ENCODE data around the gene LSM7.

Gene LSM7

GRCh38 chr19:2343289-2343982 is 15.1 kb upstream of the LSM7 start:
- no peaks in the 10 kb centered on the region for H3K9me3 ChIP-seq (ENCODE audit: control insufficient read depth, insufficient read depth, low read length)
- no peaks in the 10 kb centered on the region for H3K27me3 ChIP-seq (ENCODE audit: control insufficient read depth, insufficient read depth, low read length)
- no peak overlapping the region for H3K4me3 ChIP-seq (ENCODE audit: low read length)
- DNase-seq (ENCODE audit: low read depth, low spot score): no peak
- no peak overlapping the region for H3K27ac ChIP-seq (ENCODE audit: low read length)
- no CpG with 5 or more reads among the region's 31 CpGs for WGBS (ENCODE audit: insufficient coverage, insufficient read length)
- H3K4me1 ChIP-seq (ENCODE audit: control insufficient read depth, insufficient read depth, low read length): no peaks in the 10 kb centered on the region
- H3K36me3 ChIP-seq (ENCODE audit: control insufficient read depth, insufficient read depth, low read length): peaks cover 20% of the 10 kb centered on the region

GRCh38 chr19:2342656-2343288 is 14.4 kb upstream of the LSM7 start:
- Histone ChIP-seq H3K36me3 (ENCODE audit: control insufficient read depth, insufficient read depth, low read length) (peaks cover 20% of the 10 kb centered on the region), H3K9me3 (ENCODE audit: control insufficient read depth, insufficient read depth, low read length) (no peaks in the 10 kb centered on the region), H3K4me3 (ENCODE audit: low read length) (no peak overlapping the region), H3K4me1 (ENCODE audit: control insufficient read depth, insufficient read depth, low read length) (no peaks in the 10 kb centered on the region), H3K27me3 (ENCODE audit: control insufficient read depth, insufficient read depth, low read length) (no peaks in the 10 kb centered on the region), H3K27ac (ENCODE audit: low read length) (no peak overlapping the region)
- no CpG with 5 or more reads among the region's 29 CpGs for WGBS (ENCODE audit: insufficient coverage, insufficient read length)
- DNase-seq (ENCODE audit: low read depth, low spot score): no peak

GRCh38 chr19:2341982-2342381 is 13.6 kb upstream of the LSM7 start:
- peaks cover 20% of the 10 kb centered on the region for H3K36me3 ChIP-seq (ENCODE audit: control insufficient read depth, insufficient read depth, low read length)
- DNase-seq (ENCODE audit: low read depth, low spot score): no peak
- no peaks in the 10 kb centered on the region for H3K9me3 ChIP-seq (ENCODE audit: control insufficient read depth, insufficient read depth, low read length)
- no CpG with 5 or more reads among the region's 15 CpGs for WGBS (ENCODE audit: insufficient coverage, insufficient read length)
- no peak overlapping the region for H3K4me3 ChIP-seq (ENCODE audit: low read length)
- no peaks in the 10 kb centered on the region for H3K4me1 ChIP-seq (ENCODE audit: control insufficient read depth, insufficient read depth, low read length)
- H3K27ac ChIP-seq (ENCODE audit: low read length): no peak overlapping the region
- H3K27me3 ChIP-seq (ENCODE audit: control insufficient read depth, insufficient read depth, low read length): no peaks in the 10 kb centered on the region

- Histone ChIP-seq H3K4me1 (ENCODE audit: control insufficient read depth, insufficient read depth, low read length) (peaks cover 4% of the 10 kb centered on the region), H3K9me3 (ENCODE audit: control insufficient read depth, insufficient read depth, low read length) (no peaks in the 10 kb centered on the region), H3K4me3 (ENCODE audit: low read length) (no peak overlapping the region), H3K36me3 (ENCODE audit: control insufficient read depth, insufficient read depth, low read length) (peaks cover 25% of the 10 kb centered on the region), H3K27ac (ENCODE audit: low read length) (no peak overlapping the region), H3K27me3 (ENCODE audit: control insufficient read depth, insufficient read depth, low read length) (no peaks in the 10 kb centered on the region)
- WGBS (ENCODE audit: insufficient coverage, insufficient read length): no CpG with 5 or more reads among the region's 24 CpGs
- no peak for DNase-seq (ENCODE audit: low read depth, low spot score)
Observed at GRCh38 chr19:2341244-2341751, 12.9 kb upstream of the LSM7 start.

DNA sequence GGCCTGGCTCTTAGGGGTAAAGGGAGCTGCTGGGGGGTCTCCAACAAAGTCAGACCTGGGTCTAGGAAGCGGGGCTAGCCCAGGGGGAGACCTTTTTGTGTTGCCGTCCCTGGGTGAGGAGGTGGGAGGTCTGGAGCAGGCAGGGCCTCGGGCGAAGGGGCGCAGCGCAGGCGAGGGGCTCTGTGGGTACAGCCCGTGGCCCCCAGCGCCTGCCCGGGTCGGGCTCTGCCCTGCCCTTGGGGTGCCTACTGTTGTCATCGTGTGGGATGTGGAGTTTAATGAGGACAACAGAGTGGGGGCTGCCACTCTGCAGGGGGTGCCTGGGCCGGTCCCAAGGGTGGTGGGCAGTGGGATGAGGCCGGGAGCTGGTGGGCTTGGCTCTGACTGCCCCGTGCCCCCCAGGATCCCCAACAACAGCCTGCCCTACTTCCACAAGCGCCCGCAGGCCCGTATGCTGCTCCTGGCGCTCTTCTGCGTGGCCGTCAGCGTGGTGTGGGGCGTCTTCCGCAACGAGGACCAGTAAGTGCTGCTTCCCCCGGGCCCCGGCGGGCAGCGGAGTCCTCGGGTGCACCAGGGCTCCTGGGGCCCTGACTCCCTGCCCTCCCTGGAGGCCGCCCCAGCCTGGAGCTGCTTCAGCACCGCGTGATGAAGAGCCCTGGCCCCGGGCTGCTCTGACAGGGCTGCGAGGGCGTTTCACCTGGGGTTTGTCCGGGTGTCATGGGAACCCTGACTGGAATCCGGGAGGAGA is 12.3 kb upstream of the LSM7 start:
- no CpG with 5 or more reads among the region's 38 CpGs for WGBS (ENCODE audit: insufficient coverage, insufficient read length)
- peaks cover 25% of the 10 kb centered on the region for H3K36me3 ChIP-seq (ENCODE audit: control insufficient read depth, insufficient read depth, low read length)
- H3K27me3 ChIP-seq (ENCODE audit: control insufficient read depth, insufficient read depth, low read length): no peaks in the 10 kb centered on the region
- no peak for DNase-seq (ENCODE audit: low read depth, low spot score)
- no peak overlapping the region for H3K27ac ChIP-seq (ENCODE audit: low read length)
- H3K4me1 ChIP-seq (ENCODE audit: control insufficient read depth, insufficient read depth, low read length): peaks cover 4% of the 10 kb centered on the region
- H3K4me3 ChIP-seq (ENCODE audit: low read length): no peak overlapping the region
- no peaks in the 10 kb centered on the region for H3K9me3 ChIP-seq (ENCODE audit: control insufficient read depth, insufficient read depth, low read length)

DNA sequence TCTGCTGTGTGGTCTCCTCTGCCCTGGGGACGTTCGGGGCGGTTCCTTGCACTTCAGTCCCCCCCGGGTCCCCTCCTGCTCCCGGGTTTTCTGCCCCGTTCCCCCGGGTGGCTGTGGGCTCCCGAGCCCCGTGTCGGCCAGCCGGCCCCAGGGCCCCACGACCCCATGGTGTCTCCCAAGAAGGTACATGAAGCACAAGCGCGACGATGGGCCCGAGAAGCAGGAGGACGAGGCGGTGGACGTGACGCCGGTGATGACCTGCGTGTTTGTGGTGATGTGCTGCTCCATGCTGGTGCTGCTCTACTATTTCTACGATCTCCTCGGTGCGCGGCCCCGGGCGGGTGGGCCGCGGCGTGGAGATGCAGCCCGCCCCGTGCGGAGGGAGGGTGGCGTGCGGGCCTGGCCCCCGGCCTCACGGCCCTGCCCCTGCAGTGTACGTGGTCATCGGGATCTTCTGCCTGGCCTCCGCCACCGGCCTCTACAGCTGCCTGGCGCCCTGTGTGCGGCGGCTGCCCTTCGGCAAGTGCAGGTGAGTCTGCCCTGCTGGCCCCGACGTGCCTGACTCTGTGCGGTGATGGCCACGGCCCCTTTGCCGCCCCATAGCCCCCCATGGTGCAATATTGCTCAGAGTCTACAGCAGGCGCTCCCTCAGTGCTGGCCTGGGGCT is 11.4 kb upstream of the LSM7 start:
- Histone ChIP-seq H3K4me1 (ENCODE audit: control insufficient read depth, insufficient read depth, low read length) (peaks cover 4% of the 10 kb centered on the region), H3K9me3 (ENCODE audit: control insufficient read depth, insufficient read depth, low read length) (no peaks in the 10 kb centered on the region), H3K36me3 (ENCODE audit: control insufficient read depth, insufficient read depth, low read length) (peaks cover 22% of the 10 kb centered on the region), H3K27me3 (ENCODE audit: control insufficient read depth, insufficient read depth, low read length) (no peaks in the 10 kb centered on the region), H3K4me3 (ENCODE audit: low read length) (no peak overlapping the region), H3K27ac (ENCODE audit: low read length) (no peak overlapping the region)
- DNase-seq (ENCODE audit: low read depth, low spot score): no peak
- no CpG with 5 or more reads among the region's 52 CpGs for WGBS (ENCODE audit: insufficient coverage, insufficient read length)

DNA sequence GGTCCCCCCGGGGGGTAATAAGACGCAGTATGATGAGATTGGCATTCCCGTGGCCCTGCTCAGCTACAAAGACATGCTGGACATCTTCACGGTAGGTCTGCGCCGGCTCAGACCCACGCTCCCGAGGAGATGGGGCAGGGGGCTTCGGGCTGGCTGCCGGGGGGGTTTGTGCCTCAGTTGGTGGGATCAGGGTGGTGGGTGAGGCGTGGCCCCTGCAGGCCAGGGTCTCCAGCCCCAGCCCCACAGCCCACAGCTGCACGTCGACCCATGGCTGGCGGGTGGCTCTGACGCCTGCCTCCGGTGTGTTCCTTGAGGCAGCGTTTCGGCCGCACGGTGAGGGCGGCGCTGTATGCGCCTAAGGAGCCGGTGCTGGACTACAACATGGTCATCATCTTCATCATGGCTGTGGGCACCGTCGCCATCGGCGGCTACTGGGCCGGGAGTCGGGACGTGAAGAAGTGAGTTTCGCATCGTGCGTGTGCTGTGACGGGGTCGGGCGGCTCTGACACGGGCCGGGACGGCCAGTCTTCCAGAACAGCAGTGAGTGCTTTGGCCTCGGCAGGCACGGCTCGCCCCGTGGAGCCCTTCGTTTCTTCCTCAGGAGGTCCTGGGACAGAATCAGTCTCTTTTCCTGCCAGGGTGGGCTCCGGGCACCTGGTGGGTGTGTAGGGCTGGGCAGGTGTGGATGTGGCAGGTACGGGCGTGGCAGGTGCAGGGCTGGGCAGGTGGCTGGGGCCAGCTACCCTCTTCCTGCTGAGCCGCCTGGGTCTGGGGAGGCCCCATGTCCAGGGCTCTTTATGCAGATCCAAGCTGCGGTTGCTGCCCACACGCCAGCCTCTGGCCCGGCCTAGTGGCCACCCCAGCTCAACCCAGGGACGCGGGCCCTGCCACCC is 10.6 kb upstream of the LSM7 start:
- Histone ChIP-seq H3K4me1 (ENCODE audit: control insufficient read depth, insufficient read depth, low read length) (peaks cover 4% of the 10 kb centered on the region), H3K4me3 (ENCODE audit: low read length) (no peak overlapping the region), H3K36me3 (ENCODE audit: control insufficient read depth, insufficient read depth, low read length) (peaks cover 22% of the 10 kb centered on the region), H3K9me3 (ENCODE audit: control insufficient read depth, insufficient read depth, low read length) (no peaks in the 10 kb centered on the region), H3K27ac (ENCODE audit: low read length) (no peak overlapping the region), H3K27me3 (ENCODE audit: control insufficient read depth, insufficient read depth, low read length) (no peaks in the 10 kb centered on the region)
- no peak for DNase-seq (ENCODE audit: low read depth, low spot score)
- no CpG with 5 or more reads among the region's 54 CpGs for WGBS (ENCODE audit: insufficient coverage, insufficient read length)

DNA sequence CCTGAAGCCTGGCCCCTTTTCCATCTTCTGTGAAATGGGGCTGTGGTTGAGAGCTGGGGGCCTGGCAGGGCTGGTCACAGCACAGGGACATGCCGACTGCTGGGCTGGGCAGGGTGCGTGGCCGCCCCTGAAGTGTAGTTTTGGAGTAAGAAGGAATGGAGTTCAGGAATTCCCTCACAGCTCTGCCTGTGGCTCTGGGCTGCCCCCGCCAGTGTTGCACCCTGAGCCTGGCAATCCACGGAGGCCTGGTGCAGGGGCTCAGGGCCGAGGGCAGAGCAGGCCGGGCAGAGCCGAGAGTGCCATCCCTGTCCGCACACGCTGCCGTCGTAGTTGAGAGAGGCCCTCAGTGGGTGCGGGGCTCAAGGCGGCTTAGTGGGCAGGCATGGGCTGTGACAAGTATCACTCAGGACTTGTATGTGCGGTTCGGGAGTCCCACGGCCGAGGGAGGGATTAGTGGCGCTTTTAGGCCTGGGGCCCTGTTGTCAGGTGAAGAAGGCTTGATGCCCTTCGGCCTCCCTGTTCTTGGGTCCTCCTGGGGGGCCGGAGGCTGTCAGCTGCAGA is 9.7 kb upstream of the LSM7 start:
- no peak for DNase-seq (ENCODE audit: low read depth, low spot score)
- H3K9me3 ChIP-seq (ENCODE audit: control insufficient read depth, insufficient read depth, low read length): no peaks in the 10 kb centered on the region
- peaks cover 22% of the 10 kb centered on the region for H3K36me3 ChIP-seq (ENCODE audit: control insufficient read depth, insufficient read depth, low read length)
- no CpG with 5 or more reads among the region's 21 CpGs for WGBS (ENCODE audit: insufficient coverage, insufficient read length)
- H3K4me1 ChIP-seq (ENCODE audit: control insufficient read depth, insufficient read depth, low read length): peaks cover 4% of the 10 kb centered on the region
- H3K27ac ChIP-seq (ENCODE audit: low read length): no peak overlapping the region
- H3K27me3 ChIP-seq (ENCODE audit: control insufficient read depth, insufficient read depth, low read length): no peaks in the 10 kb centered on the region
- no peak overlapping the region for H3K4me3 ChIP-seq (ENCODE audit: low read length)

- Histone ChIP-seq H3K9me3 (ENCODE audit: control insufficient read depth, insufficient read depth, low read length) (no peaks in the 10 kb centered on the region), H3K27ac (ENCODE audit: low read length) (no peak overlapping the region), H3K36me3 (ENCODE audit: control insufficient read depth, insufficient read depth, low read length) (peaks cover 22% of the 10 kb centered on the region), H3K4me3 (ENCODE audit: low read length) (no peak overlapping the region), H3K27me3 (ENCODE audit: control insufficient read depth, insufficient read depth, low read length) (no peaks in the 10 kb centered on the region), H3K4me1 (ENCODE audit: control insufficient read depth, insufficient read depth, low read length) (peaks cover 5% of the 10 kb centered on the region)
- no peak for DNase-seq (ENCODE audit: low read depth, low spot score)
- WGBS (ENCODE audit: insufficient coverage, insufficient read length): no CpG with 5 or more reads among the region's 19 CpGs
Observed at GRCh38 chr19:2337329-2337707, 8.9 kb upstream of the LSM7 start.
